CD8-positive, alpha-beta memory T cell (primary cell): Measurements from ENCODE around the gene CLRN1. TPM values are rescaled to one million over a fixed set of nuclear protein-coding genes. Genes with fewer than 3 reads are reported as not detected.

ENCODE experiments used
- CTCF ChIA-PET: fragments of 350-600 bp; sonication (Branson Sonifier 250); formaldehyde crosslinking; loops from one replicate; lab custom pipeline; 2021; ENCODE audit warnings: antibody characterized with exemption; lab: Charles Lee
- POLR2A ChIA-PET: fragments of 350-600 bp; sonication (Branson Sonifier 250); formaldehyde crosslinking; loops from one replicate; lab custom pipeline; 2021; ENCODE audit warnings: antibody characterized with exemption; lab: Charles Lee
- DNase-seq, 5 donors: peaks; one replicate each; pipeline versions ENCODE4 v3.0.0 to v3.0.0-alpha.2; 2020 to 2022; ENCODE audit warnings: mixed read lengths in 1 of 5
- H3K27ac ChIP-seq: one replicate; pipeline ENCODE4 v1.7.0; 2013; ENCODE audit warnings: low read depth, mild to moderate bottlenecking, low read length, moderate library complexity
- H3K27me3 ChIP-seq: 2 replicates; pipeline ENCODE4 v1.7.0; 2013; ENCODE audit warnings: low read length, mild to moderate bottlenecking; ENCODE audit not compliant: insufficient read depth, poor library complexity, severe bottlenecking
- H3K36me3 ChIP-seq: 2 replicates; pipeline ENCODE4 v1.7.0; 2013; ENCODE audit warnings: mild to moderate bottlenecking, low read length, moderate library complexity; ENCODE audit not compliant: insufficient read depth
- H3K4me1 ChIP-seq: 2 replicates; pipeline ENCODE4 v1.7.0; 2013; ENCODE audit warnings: mild to moderate bottlenecking, low read length, moderate library complexity; ENCODE audit not compliant: insufficient read depth
- H3K4me3 ChIP-seq: 2 replicates; pipeline ENCODE4 v1.7.0; 2013; ENCODE audit warnings: mild to moderate bottlenecking, low read length
- H3K9me3 ChIP-seq: 2 replicates; pipeline ENCODE4 v1.7.0; 2013; ENCODE audit warnings: mild to moderate bottlenecking, low read length
- H3K27ac Mint-ChIP-seq, 8 donors: one replicate each; pipeline ENCODE4 v1.8.0; 2020 to 2021; ENCODE audit warnings: mixed read lengths in 8 of 8, mild to moderate bottlenecking in 6 of 8, inconsistent platforms in 3 of 8, moderate library complexity in 3 of 8
- H3K27me3 Mint-ChIP-seq, 2 donors: one replicate each; pipeline ENCODE4 v1.8.0; 2020 to 2021; ENCODE audit warnings: mixed read lengths in 2 of 2, mild to moderate bottlenecking in 1 of 2, moderate library complexity in 1 of 2
- H3K36me3 Mint-ChIP-seq, 3 donors: one replicate each; pipeline ENCODE4 v1.8.0; 2020 to 2021; ENCODE audit warnings: mixed read lengths in 3 of 3, inconsistent platforms in 1 of 3, mild to moderate bottlenecking in 1 of 3
- H3K4me1 Mint-ChIP-seq, 3 donors: one replicate each; pipeline ENCODE4 v1.8.0; 2020 to 2021; ENCODE audit warnings: mixed read lengths in 3 of 3, inconsistent platforms in 1 of 3, mild to moderate bottlenecking in 1 of 3
- H3K4me3 Mint-ChIP-seq, 7 donors: one replicate each; pipeline ENCODE4 v1.8.0; 2020 to 2021; ENCODE audit warnings: mixed read lengths in 7 of 7, mild to moderate bottlenecking in 6 of 7, moderate library complexity in 4 of 7, inconsistent platforms in 2 of 7
- H3K9me3 Mint-ChIP-seq, 5 donors: one replicate each; pipeline ENCODE4 v1.8.0; 2020 to 2022; ENCODE audit warnings: mixed read lengths in 5 of 5, mild to moderate bottlenecking in 3 of 5, moderate library complexity in 2 of 5, inconsistent platforms in 1 of 5
- polyA plus RNA-seq: library from polyadenylated mRNA; unstranded; fragments of 300-500 nt; fragmentation: Illumina TruSeq; gene quantifications from one replicate; pipeline ENCODE4 v1.2.3, GENCODE V29; 2021
- total RNA-seq, 2 experiments: library from RNA; stranded (reverse); gene quantifications; one replicate each; pipeline ENCODE4 v1.2.3, GENCODE V29; 2021

Gene CLRN1
- total and polyA plus RNA-seq, 3 experiments from 2014 or later = not detected

- no peak overlapping the region for H3K4me3 Mint-ChIP-seq
- Histone ChIP-seq H3K27me3 (no peaks in the 10 kb centered on the region), H3K4me3 (no peak overlapping the region), H3K36me3 (no peaks in the 10 kb centered on the region), H3K27ac (no peak overlapping the region), H3K4me1 (no peaks in the 10 kb centered on the region), H3K9me3 (no peaks in the 10 kb centered on the region)
- POLR2A ChIA-PET = no interaction called here
- H3K4me1 Mint-ChIP-seq = no peaks in the 10 kb centered on the region
- H3K27ac Mint-ChIP-seq = no peak overlapping the region
- no peak for DNase-seq
- H3K9me3 Mint-ChIP-seq = peaks cover 0 to 2% (median 0%) of the 10 kb centered on the region in 5 donors
- H3K36me3 Mint-ChIP-seq = no peaks in the 10 kb centered on the region
- H3K27me3 Mint-ChIP-seq = peaks cover 0 to 31% of the 10 kb centered on the region in 2 donors
- CTCF ChIA-PET = no interaction called here
These were observed 81.7 kb downstream of the CLRN1 start for GRCh38 chr3:150890831-150891230.

- H3K27me3 ChIP-seq = no peaks in the 10 kb centered on the region
- ChIA-PET POLR2A (no interaction called here), CTCF (no interaction called here)
- Mint-ChIP-seq H3K27ac (no peak overlapping the region), H3K4me1 (no peaks in the 10 kb centered on the region), H3K27me3 (peaks cover 0 to 35% of the 10 kb centered on the region in 2 donors), H3K4me3 (no peak overlapping the region), H3K36me3 (no peaks in the 10 kb centered on the region), H3K9me3 (peaks cover 0 to 2% (median 0%) of the 10 kb centered on the region in 5 donors)
- H3K4me1 ChIP-seq = no peaks in the 10 kb centered on the region
- no peak overlapping the region for H3K27ac ChIP-seq
- no peak overlapping the region for H3K4me3 ChIP-seq
- H3K36me3 ChIP-seq = no peaks in the 10 kb centered on the region
- no peaks in the 10 kb centered on the region for H3K9me3 ChIP-seq
- no peak for DNase-seq
These were observed 82.2 kb downstream of the CLRN1 start for GRCh38 chr3:150890295-150890694.

- no peak for DNase-seq
- no peak overlapping the region for H3K27ac ChIP-seq
- H3K36me3 Mint-ChIP-seq = no peaks in the 10 kb centered on the region
These were observed 83.4 kb downstream of the CLRN1 start for GRCh38 chr3:150889106-150889505.

GRCh38 chr3:150887031-150887430, 85.5 kb downstream of the CLRN1 start:
- Mint-ChIP-seq H3K27me3 (peaks cover 4 to 35% of the 10 kb centered on the region in 2 donors), H3K4me1 (no peaks in the 10 kb centered on the region), H3K9me3 (peaks cover 0 to 2% (median 0%) of the 10 kb centered on the region in 5 donors), H3K36me3 (no peaks in the 10 kb centered on the region), H3K27ac (no peak overlapping the region), H3K4me3 (no peak overlapping the region)
- Histone ChIP-seq H3K36me3 (no peaks in the 10 kb centered on the region), H3K4me3 (no peak overlapping the region), H3K4me1 (no peaks in the 10 kb centered on the region), H3K27ac (no peak overlapping the region), H3K9me3 (no peaks in the 10 kb centered on the region), H3K27me3 (no peaks in the 10 kb centered on the region)
- CTCF ChIA-PET = no interaction called here
- no peak for DNase-seq
- POLR2A ChIA-PET = no interaction called here

More at GRCh38 chr3:150889106-150889505, 83.4 kb downstream of the CLRN1 start:
- ChIA-PET CTCF (no interaction called here), POLR2A (no interaction called here)
- no peak overlapping the region for H3K4me3 Mint-ChIP-seq
- no peaks in the 10 kb centered on the region for H3K4me1 Mint-ChIP-seq
- peaks cover 0 to 2% (median 0%) of the 10 kb centered on the region in 5 donors for H3K9me3 Mint-ChIP-seq
- Histone ChIP-seq H3K9me3 (no peaks in the 10 kb centered on the region), H3K27me3 (no peaks in the 10 kb centered on the region), H3K4me1 (no peaks in the 10 kb centered on the region), H3K4me3 (no peak overlapping the region), H3K36me3 (no peaks in the 10 kb centered on the region)
- H3K27me3 Mint-ChIP-seq = peaks cover 1 to 35% of the 10 kb centered on the region in 2 donors
- no peak overlapping the region for H3K27ac Mint-ChIP-seq

GRCh38 chr3:150885535-150885934, 87.0 kb downstream of the CLRN1 start:
- Histone ChIP-seq H3K9me3 (no peaks in the 10 kb centered on the region), H3K4me1 (no peaks in the 10 kb centered on the region), H3K36me3 (no peaks in the 10 kb centered on the region), H3K27ac (no peak overlapping the region), H3K4me3 (no peak overlapping the region), H3K27me3 (no peaks in the 10 kb centered on the region)
- Mint-ChIP-seq H3K36me3 (no peaks in the 10 kb centered on the region), H3K4me1 (no peaks in the 10 kb centered on the region), H3K27me3 (peaks cover 4 to 30% of the 10 kb centered on the region in 2 donors), H3K27ac (no peak overlapping the region), H3K9me3 (peaks cover 0 to 2% (median 0%) of the 10 kb centered on the region in 5 donors), H3K4me3 (no peak overlapping the region)
- DNase-seq = no peak
- ChIA-PET POLR2A (no interaction called here), CTCF (no interaction called here)

- H3K4me1 ChIP-seq = no peaks in the 10 kb centered on the region
- no peaks in the 10 kb centered on the region for H3K36me3 ChIP-seq
- H3K9me3 Mint-ChIP-seq = no peaks in the 10 kb centered on the region
- H3K27ac ChIP-seq = no peak overlapping the region
- H3K4me3 ChIP-seq = no peak overlapping the region
- ChIA-PET CTCF (no interaction called here), POLR2A (no interaction called here)
- no peak overlapping the region for H3K4me3 Mint-ChIP-seq
- DNase-seq = no peak
- H3K4me1 Mint-ChIP-seq = no peaks in the 10 kb centered on the region
- no peaks in the 10 kb centered on the region for H3K36me3 Mint-ChIP-seq
- no peaks in the 10 kb centered on the region for H3K9me3 ChIP-seq
- no peak overlapping the region for H3K27ac Mint-ChIP-seq
- H3K27me3 ChIP-seq = no peaks in the 10 kb centered on the region
- H3K27me3 Mint-ChIP-seq = peaks cover 3 to 5% of the 10 kb centered on the region in 2 donors
These were observed 93.4 kb downstream of the CLRN1 start for GRCh38 chr3:150878996-150879575.

GRCh38 chr3:150878290-150878689, 94.2 kb downstream of the CLRN1 start:
- Histone ChIP-seq H3K27me3 (no peaks in the 10 kb centered on the region), H3K4me1 (no peaks in the 10 kb centered on the region), H3K27ac (no peak overlapping the region), H3K4me3 (no peak overlapping the region), H3K9me3 (no peaks in the 10 kb centered on the region), H3K36me3 (no peaks in the 10 kb centered on the region)
- Mint-ChIP-seq H3K27me3 (peaks cover under 1 to 5% of the 10 kb centered on the region in 2 donors), H3K27ac (no peak overlapping the region), H3K36me3 (no peaks in the 10 kb centered on the region), H3K4me3 (no peak overlapping the region), H3K9me3 (no peaks in the 10 kb centered on the region), H3K4me1 (no peaks in the 10 kb centered on the region)
- no peak for DNase-seq
- ChIA-PET POLR2A (no interaction called here), CTCF (no interaction called here)

- Mint-ChIP-seq H3K36me3 (no peaks in the 10 kb centered on the region), H3K27me3 (peaks cover 0 to 5% of the 10 kb centered on the region in 2 donors), H3K9me3 (no peaks in the 10 kb centered on the region), H3K27ac (no peak overlapping the region), H3K4me3 (no peak overlapping the region), H3K4me1 (no peaks in the 10 kb centered on the region)
- no peak overlapping the region for H3K4me3 ChIP-seq
- no peaks in the 10 kb centered on the region for H3K36me3 ChIP-seq
- H3K9me3 ChIP-seq = no peaks in the 10 kb centered on the region
- POLR2A ChIA-PET = no interaction called here
- CTCF ChIA-PET = no interaction called here
- no peaks in the 10 kb centered on the region for H3K4me1 ChIP-seq
- no peak for DNase-seq
- H3K27ac ChIP-seq = no peak overlapping the region
- no peaks in the 10 kb centered on the region for H3K27me3 ChIP-seq
These were observed 95.2 kb downstream of the CLRN1 start for GRCh38 chr3:150877303-150877702.
